ENCODE measurements around the gene ATXN1. TPM values are rescaled to one million over a fixed set of nuclear protein-coding genes. Genes with fewer than 3 reads are reported as not detected.

The ATXN1 gene
- total RNA-seq, 1 experiment from 2014 or later: 27.0 TPM

GRCh38 chr6:16585805-16586204 is 175.5 kb downstream of the ATXN1 start:
- H4K20me1 ChIP-seq (ENCODE audit: low read length): no peaks in the 10 kb centered on the region

GRCh38 chr6:16583144-16583762 is 178.0 kb downstream of the ATXN1 start:
- H2AFZ ChIP-seq (ENCODE audit: low read length): no peak overlapping the region
- no peaks in the 10 kb centered on the region for H3F3A ChIP-seq (ENCODE audit: low read length, unreplicated experiment)
- H3K9me3 ChIP-seq (ENCODE audit: low read length): no peaks in the 10 kb centered on the region
- H3K4me3 ChIP-seq (ENCODE audit: low read length): no peak overlapping the region
- no peaks in the 10 kb centered on the region for H3K9me2 ChIP-seq (replicated peaks; ENCODE audit: low read length)
- DNase-seq: no peak
- no peaks in the 10 kb centered on the region for H3K27me3 ChIP-seq (ENCODE audit: low read length)
- no peak for ATAC-seq
- H3K4me2 ChIP-seq (ENCODE audit: low read length): no peak overlapping the region
- TF ChIP-seq EZH2 (IDR thresholded peaks at IDR 0.05; ENCODE audit: low read length, unreplicated experiment): no peak
- TF ChIP-seq CTCF (conservative IDR thresholded peaks at IDR 0.05; ENCODE audit: low read depth, low read length): no peak
- ChIA-PET CTCF (no interaction called here), POLR2A (ENCODE audit: unreplicated experiment) (interaction anchor here (0.6 kb wide), 1 partner anchor 129 kb away, joined by 3 read pairs; no protein-coding TSS in a partner anchor)
- no peaks in the 10 kb centered on the region for H4K20me1 ChIP-seq (ENCODE audit: low read length)
- no TSS peak for BruUV-seq (replicated peaks)
- intact Hi-C loops (cut with micrococcal nuclease): no loop called here
- peaks cover 3% of the 10 kb centered on the region; the same call in 1 of the 2 replicates for H3K36me3 ChIP-seq (ENCODE audit: low read depth, low read length)
- H3K9ac ChIP-seq (ENCODE audit: low read length): no peak overlapping the region
- no peak overlapping the region for H3K27ac ChIP-seq (ENCODE audit: low read length)
- H3K79me2 ChIP-seq (ENCODE audit: low read length): no peaks in the 10 kb centered on the region
- H3K4me1 ChIP-seq (ENCODE audit: insufficient read depth, low read length): no peaks in the 10 kb centered on the region

More at GRCh38 chr6:16585805-16586204, 175.5 kb downstream of the ATXN1 start:
- DNase-seq: no peak
- Histone ChIP-seq H3K27me3 (ENCODE audit: low read length) (no peaks in the 10 kb centered on the region), H3K4me1 (ENCODE audit: insufficient read depth, low read length) (no peaks in the 10 kb centered on the region), H3K36me3 (ENCODE audit: low read depth, low read length) (peaks cover 3% of the 10 kb centered on the region; the same call in 1 of the 2 replicates), H2AFZ (ENCODE audit: low read length) (no peak overlapping the region), H3F3A (ENCODE audit: low read length, unreplicated experiment) (no peaks in the 10 kb centered on the region), H3K4me3 (ENCODE audit: low read length) (no peak overlapping the region), H3K9me3 (ENCODE audit: low read length) (no peaks in the 10 kb centered on the region), H3K4me2 (ENCODE audit: low read length) (no peak overlapping the region), H3K79me2 (ENCODE audit: low read length) (no peaks in the 10 kb centered on the region), H3K9ac (ENCODE audit: low read length) (no peak overlapping the region), H3K9me2 (replicated peaks; ENCODE audit: low read length) (no peaks in the 10 kb centered on the region), H3K27ac (ENCODE audit: low read length) (no peak overlapping the region)
- POLR2A ChIA-PET (ENCODE audit: unreplicated experiment): no interaction called here
- no peak for TF ChIP-seq EZH2 (IDR thresholded peaks at IDR 0.05; ENCODE audit: low read length, unreplicated experiment)
- no peak for TF ChIP-seq EZH2phosphoT487 (IDR thresholded peaks at IDR 0.05; ENCODE audit: borderline replicate concordance, low read length)
- no peak for TF ChIP-seq CTCF (conservative IDR thresholded peaks at IDR 0.05; ENCODE audit: low read depth, low read length)
- BruUV-seq (replicated peaks): no TSS peak
- intact Hi-C loops (cut with micrococcal nuclease): no loop called here
- CTCF ChIA-PET: no interaction called here
- no peak for ATAC-seq

- Histone ChIP-seq H3F3A (ENCODE audit: low read length, unreplicated experiment) (no peaks in the 10 kb centered on the region), H3K27ac (ENCODE audit: low read length) (no peak overlapping the region), H3K4me3 (ENCODE audit: low read length) (no peak overlapping the region), H3K36me3 (ENCODE audit: low read depth, low read length) (peaks cover 3% of the 10 kb centered on the region; the same call in 1 of the 2 replicates), H3K4me2 (ENCODE audit: low read length) (no peak overlapping the region), H4K20me1 (ENCODE audit: low read length) (no peaks in the 10 kb centered on the region), H3K27me3 (ENCODE audit: low read length) (no peaks in the 10 kb centered on the region), H3K79me2 (ENCODE audit: low read length) (no peaks in the 10 kb centered on the region), H3K9ac (ENCODE audit: low read length) (no peak overlapping the region), H3K9me2 (replicated peaks; ENCODE audit: low read length) (no peaks in the 10 kb centered on the region), H2AFZ (ENCODE audit: low read length) (no peak overlapping the region), H3K4me1 (ENCODE audit: insufficient read depth, low read length) (no peaks in the 10 kb centered on the region), H3K9me3 (ENCODE audit: low read length) (no peaks in the 10 kb centered on the region)
- ChIA-PET POLR2A (ENCODE audit: unreplicated experiment) (interaction anchor here (0.6 kb wide), 1 partner anchor 129 kb away, joined by 3 read pairs; no protein-coding TSS in a partner anchor), CTCF (no interaction called here)
- ATAC-seq (no peak), DNase-seq (no peak)
- TF ChIP-seq EZH2 (IDR thresholded peaks at IDR 0.05; ENCODE audit: low read length, unreplicated experiment) (no peak), CTCF (conservative IDR thresholded peaks at IDR 0.05; ENCODE audit: low read depth, low read length) (no peak), EZH2phosphoT487 (IDR thresholded peaks at IDR 0.05; ENCODE audit: borderline replicate concordance, low read length) (no peak)
- intact Hi-C loops (cut with micrococcal nuclease): no loop called here
- TSS peak; percentile 4 for BruUV-seq (replicated peaks)
Observed at GRCh38 chr6:16582446-16583143, 178.7 kb downstream of the ATXN1 start.

Measured in PC-3 (cell line).